ENCODE results near the gene HSPA12B. TPM values are rescaled to one million over a fixed set of nuclear protein-coding genes. Genes with fewer than 3 reads are reported as not detected.

The HSPA12B gene
- total and polyA plus RNA-seq, 9 of the 15 experiments (the other 6 are each of a cell fraction or from before 2014, with no cell fraction given), result 0.03 to 0.07 TPM; not detected in 7

- TF ChIP-seq HMGXB4 (CRISPR knock-in tag; IDR thresholded peaks at IDR 0.05), result no peak
- peak; percentile 93 for TF ChIP-seq RBM25 (IDR thresholded peaks at IDR 0.05; ENCODE audit: low read depth, low read length, severe bottlenecking)
- TF ChIP-seq NR2C1 (IDR thresholded peaks at IDR 0.05), result 0 out of 2 replicates have a peak, but pooled peaks have one; percentile 25
- TF ChIP-seq NR2C1 (tag; IDR thresholded peaks at IDR 0.05), result peak; percentile 47; the same call in 1 of the 2 replicates
- TF ChIP-seq CBX2 (IDR thresholded peaks at IDR 0.05; ENCODE audit: insufficient read depth, low read length, poor library complexity, severe bottlenecking), result no peak
- TF ChIP-seq POLR2B (IDR thresholded peaks at IDR 0.05; ENCODE audit: low read depth, partially characterized antibody), result peak; percentile 39
- peak; percentile 95 for TF ChIP-seq E2F4 (CRISPR knock-in tag; IDR thresholded peaks at IDR 0.05; ENCODE audit: low read depth)
- TF ChIP-seq PHF8 (IDR thresholded peaks at IDR 0.05; ENCODE audit: borderline replicate concordance, low read length), result peak; percentile 77; the same call in 1 of the 2 replicates
- TF ChIP-seq POLR2G (IDR thresholded peaks at IDR 0.05; ENCODE audit: low read depth, low read length), result peak; percentile 76
- 0 out of 2 replicates have a peak, but pooled peaks have one; percentile 61 for TF ChIP-seq ZNF12 (CRISPR knock-in tag; IDR thresholded peaks at IDR 0.05)
- TF ChIP-seq, protein P1, sequence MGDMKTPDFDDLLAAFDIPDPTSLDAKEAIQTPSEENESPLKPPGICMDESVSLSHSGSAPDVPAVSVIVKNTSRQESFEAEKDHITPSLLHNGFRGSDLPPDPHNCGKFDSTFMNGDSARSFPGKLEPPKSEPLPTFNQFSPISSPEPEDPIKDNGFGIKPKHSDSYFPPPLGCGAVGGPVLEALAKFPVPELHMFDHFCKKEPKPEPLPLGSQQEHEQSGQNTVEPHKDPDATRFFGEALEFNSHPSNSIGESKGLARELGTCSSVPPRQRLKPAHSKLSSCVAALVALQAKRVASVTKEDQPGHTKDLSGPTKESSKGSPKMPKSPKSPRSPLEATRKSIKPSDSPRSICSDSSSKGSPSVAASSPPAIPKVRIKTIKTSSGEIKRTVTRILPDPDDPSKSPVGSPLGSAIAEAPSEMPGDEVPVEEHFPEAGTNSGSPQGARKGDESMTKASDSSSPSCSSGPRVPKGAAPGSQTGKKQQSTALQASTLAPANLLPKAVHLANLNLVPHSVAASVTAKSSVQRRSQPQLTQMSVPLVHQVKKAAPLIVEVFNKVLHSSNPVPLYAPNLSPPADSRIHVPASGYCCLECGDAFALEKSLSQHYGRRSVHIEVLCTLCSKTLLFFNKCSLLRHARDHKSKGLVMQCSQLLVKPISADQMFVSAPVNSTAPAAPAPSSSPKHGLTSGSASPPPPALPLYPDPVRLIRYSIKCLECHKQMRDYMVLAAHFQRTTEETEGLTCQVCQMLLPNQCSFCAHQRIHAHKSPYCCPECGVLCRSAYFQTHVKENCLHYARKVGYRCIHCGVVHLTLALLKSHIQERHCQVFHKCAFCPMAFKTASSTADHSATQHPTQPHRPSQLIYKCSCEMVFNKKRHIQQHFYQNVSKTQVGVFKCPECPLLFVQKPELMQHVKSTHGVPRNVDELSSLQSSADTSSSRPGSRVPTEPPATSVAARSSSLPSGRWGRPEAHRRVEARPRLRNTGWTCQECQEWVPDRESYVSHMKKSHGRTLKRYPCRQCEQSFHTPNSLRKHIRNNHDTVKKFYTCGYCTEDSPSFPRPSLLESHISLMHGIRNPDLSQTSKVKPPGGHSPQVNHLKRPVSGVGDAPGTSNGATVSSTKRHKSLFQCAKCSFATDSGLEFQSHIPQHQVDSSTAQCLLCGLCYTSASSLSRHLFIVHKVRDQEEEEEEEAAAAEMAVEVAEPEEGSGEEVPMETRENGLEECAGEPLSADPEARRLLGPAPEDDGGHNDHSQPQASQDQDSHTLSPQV (IDR thresholded peaks at IDR 0.05), result peak; percentile 51; the same call in 1 of the 2 replicates
- peak; percentile 66 for TF ChIP-seq SMAD4 (CRISPR knock-in tag; conservative IDR thresholded peaks at IDR 0.05)
- 0 out of 2 replicates have a peak, but pooled peaks have one; percentile 5 for TF ChIP-seq BHLHE40 (IDR thresholded peaks at IDR 0.05; ENCODE audit: low read length)
Observed at GRCh38 chr20:3795511-3796468, 63.3 kb downstream of the HSPA12B start, which contains the start of gene CDC25B (continued).

Data from K562 (cell line).